ENCODE measurements around the gene OR2G3. TPM values are rescaled to one million over a fixed set of nuclear protein-coding genes. Genes with fewer than 3 reads are reported as not detected.

The OR2G3 gene
- polyA plus RNA-seq, 3 donors = not detected

Other genes with a start within 250 kb of the OR2G3 start
- 1 to 10 TPM in 1 of 3 donors, under 1 TPM in 2; 0.78 to 1.0 (median 0.91) TPM for gene NLRP3, start 189.4 kb upstream of the OR2G3 start, polyA plus RNA-seq (ENCODE audit: insufficient read length in 3 of 3)
- under 1 TPM in 2 of 3 donors, not detected in 1; 0.05 to 0.06 TPM for gene OR2B11, start 147.5 kb upstream of the OR2G3 start, polyA plus RNA-seq (ENCODE audit: insufficient read length in 3 of 3)
- 1 to 10 TPM in 1 of 3 donors, under 1 TPM in 2; 0.27 to 1.0 (median 0.44) TPM for gene OR2C3, start 69.1 kb upstream of the OR2G3 start, polyA plus RNA-seq (ENCODE audit: insufficient read length in 3 of 3)
- gene GCSAML, start 56.5 kb upstream of the OR2G3 start, polyA plus RNA-seq (ENCODE audit: insufficient read length in 3 of 3) = 1 to 10 TPM in 1 of 3 donors, under 1 TPM in 2; 0.44 to 1.5 (median 0.55) TPM
- gene OR2G2, start 17.2 kb upstream of the OR2G3 start, polyA plus RNA-seq (ENCODE audit: insufficient read length in 3 of 3) = not detected
- gene OR13G1, start 74.2 kb downstream of the OR2G3 start, polyA plus RNA-seq (ENCODE audit: insufficient read length in 3 of 3) = not detected
- gene OR6F1, start 111.1 kb downstream of the OR2G3 start, polyA plus RNA-seq (ENCODE audit: insufficient read length in 3 of 3) = not detected
- gene OR14K1, start 133.0 kb downstream of the OR2G3 start, polyA plus RNA-seq (ENCODE audit: insufficient read length in 3 of 3) = not detected
- gene OR14A2, start 142.6 kb downstream of the OR2G3 start, polyA plus RNA-seq (ENCODE audit: insufficient read length in 3 of 3) = not detected
- not detected for gene OR1C1, start 155.0 kb downstream of the OR2G3 start, polyA plus RNA-seq (ENCODE audit: insufficient read length in 3 of 3)
- gene OR14A16, start 218.5 kb downstream of the OR2G3 start, polyA plus RNA-seq (ENCODE audit: insufficient read length in 3 of 3) = not detected
- gene OR11L1, start 236.3 kb downstream of the OR2G3 start, polyA plus RNA-seq (ENCODE audit: insufficient read length in 3 of 3) = not detected

Measured in renal cortex interstitium (tissue), 3 donors.